Endothelial cell of umbilical vein (primary cell): ENCODE measurements around the gene ZNFX1. TPM values are rescaled to one million over a fixed set of nuclear protein-coding genes. Genes with fewer than 3 reads are reported as not detected.

ENCODE experiments used
- BruUV-seq: library from RNA; stranded (reverse); fragments of 400-500 nt; replicated peaks from 2 replicates; lab custom pipeline; 2021; lab: Mats Ljungman, UMichigan
- CTCF ChIA-PET: fragments of 300-600, 350-600 bp; sonication (Branson Sonifier 250); formaldehyde crosslinking; loops from one replicate; lab custom pipeline; 2021; ENCODE audit warnings: antibody characterized with exemption, inconsistent platforms; lab: Charles Lee
- POLR2A ChIA-PET: fragments of 300-600, 350-600 bp; sonication (Branson Sonifier 250); formaldehyde crosslinking; loops from one replicate; lab custom pipeline; 2021; ENCODE audit warnings: antibody characterized with exemption, inconsistent platforms; lab: Charles Lee
- DNase-seq: peaks from one replicate; pipeline ENCODE4 v3.0.0-alpha.2; 2011; ENCODE audit warnings: low read depth, low spot score
- FAIRE-seq: peaks from 2 replicates; lab custom pipeline; 2011; peaks lifted over from hg19 to GRCh38; lab: Jason Lieb, UNC
- H2AFZ ChIP-seq: 2 replicates; pipeline ENCODE4 v1.6.0; 2012; ENCODE audit warnings: low read depth, low read length, control low read depth, inconsistent platforms
- H3K27ac ChIP-seq: 2 replicates; pipeline ENCODE4 v1.5.1; 2011; ENCODE audit warnings: low read depth, mild to moderate bottlenecking, control low read depth, low read length, moderate library complexity; ENCODE audit not compliant: insufficient read depth
- H3K27me3 ChIP-seq, 2 experiments: 2 replicates each; pipeline versions ENCODE4 v1.6.0 to v1.6.1; 2011; ENCODE audit warnings: low read length in 2 of 2, mixed read lengths in 1 of 2; ENCODE audit not compliant: control insufficient read depth in 2 of 2, insufficient read depth in 2 of 2
- H3K36me3 ChIP-seq, 2 experiments: 2 replicates in 1 of 2; 3 replicates in 1 of 2; pipeline ENCODE4 v1.5.1; 2011; ENCODE audit warnings: low read length in 2 of 2, mild to moderate bottlenecking in 1 of 2, moderate library complexity in 1 of 2; ENCODE audit not compliant: control insufficient read depth in 2 of 2, insufficient read depth in 2 of 2; ENCODE audit errors: extremely low read depth in 1 of 2
- H3K4me1 ChIP-seq: 3 replicates; pipeline ENCODE4 v1.5.1; 2011; ENCODE audit warnings: mild to moderate bottlenecking, low read length; ENCODE audit not compliant: control insufficient read depth, insufficient read depth; ENCODE audit errors: extremely low read depth
- H3K4me2 ChIP-seq: 2 replicates; pipeline ENCODE4 v1.6.1; 2011; ENCODE audit warnings: low read length, control low read depth, mixed read lengths; ENCODE audit not compliant: insufficient read depth
- H3K4me3 ChIP-seq, 3 experiments: fragments of 200-600 bp in 1 of 3; sonication (generic), shearing (Covaris generic) in 1 of 3; replicated peaks in 1 of 3; 2 replicates each; pipeline ENCODE4 v1.5.1; 2011 to 2016; ENCODE audit warnings: control low read depth in 3 of 3, low read length in 3 of 3, mild to moderate bottlenecking in 2 of 3, inconsistent platforms in 1 of 3, low read depth in 1 of 3, moderate library complexity in 1 of 3; ENCODE audit not compliant: insufficient read depth in 1 of 3
- H3K79me2 ChIP-seq: 2 replicates; pipeline ENCODE4 v1.6.0; 2012; ENCODE audit warnings: low read length, inconsistent platforms; ENCODE audit not compliant: control insufficient read depth, insufficient read depth
- H3K9ac ChIP-seq: replicated peaks from 2 replicates; pipeline ENCODE3; 2011; ENCODE audit warnings: low read length, control low read depth; ENCODE audit not compliant: insufficient read depth; ENCODE audit errors: extremely low read depth
- H3K9me1 ChIP-seq: replicated peaks from 3 replicates; pipeline ENCODE4 v1.6.0; 2011; ENCODE audit warnings: mild to moderate bottlenecking, low read length; ENCODE audit not compliant: control insufficient read depth, insufficient read depth; ENCODE audit errors: extremely low read depth
- H3K9me3 ChIP-seq: replicated peaks from 2 replicates; pipeline ENCODE4 v1.5.1; 2012; ENCODE audit warnings: low read length, inconsistent platforms; ENCODE audit not compliant: control insufficient read depth, insufficient read depth
- H4K20me1 ChIP-seq: replicated peaks from 2 replicates; pipeline ENCODE3; 2011; ENCODE audit warnings: mild to moderate bottlenecking, low read length; ENCODE audit not compliant: control insufficient read depth, insufficient read depth; ENCODE audit errors: extremely low read depth
- EZH2 ChIP-seq: IDR thresholded peaks from 2 replicates; pipeline ENCODE4 v1.6.1; 2012; ENCODE audit warnings: borderline replicate concordance, low read depth, mild to moderate bottlenecking, moderate library complexity, low read length, inconsistent platforms; ENCODE audit not compliant: severe bottlenecking
- FOS ChIP-seq: IDR thresholded peaks from 2 replicates; pipeline ENCODE4 v1.6.1; 2011; ENCODE audit warnings: mild to moderate bottlenecking, low read length, moderate library complexity, borderline replicate concordance; ENCODE audit not compliant: insufficient read depth
- GATA2 ChIP-seq: IDR thresholded peaks from 2 replicates; pipeline ENCODE4 v1.7.0; 2011; ENCODE audit warnings: low read depth, mild to moderate bottlenecking, moderate library complexity, mixed read lengths, low read length; ENCODE audit not compliant: insufficient read length, insufficient read depth
- JUN ChIP-seq: IDR thresholded peaks from 2 replicates; pipeline ENCODE4 v1.6.1; 2011; ENCODE audit warnings: borderline replicate concordance, low read depth; ENCODE audit not compliant: insufficient read length, insufficient read depth
- MYC ChIP-seq: IDR thresholded peaks from one replicate; pipeline ENCODE4 v1.6.1; 2011; ENCODE audit warnings: mild to moderate bottlenecking, low read depth, low read length
- POLR2A ChIP-seq: IDR thresholded peaks from 2 replicates; pipeline ENCODE4 v1.6.1; 2012; ENCODE audit warnings: low read depth, mild to moderate bottlenecking, control low read depth, low read length
- POLR2AphosphoS5 ChIP-seq: IDR thresholded peaks from 2 replicates; pipeline ENCODE4 v1.6.1; 2012; ENCODE audit warnings: low read depth, mild to moderate bottlenecking, control low read depth, low read length, moderate library complexity; ENCODE audit not compliant: insufficient read depth
- dilution Hi-C: fragments of 300-500 bp; cut with MboI; formaldehyde crosslinking; loops from one replicate; pipeline ENCODE4 v1.15.0; 2019; ENCODE audit warnings: low sequenced_read_pairs; ENCODE audit not compliant: extremely low pct_ligation_motif_present
- intact Hi-C: fragments of 100-400 bp; cut with micrococcal nuclease; formaldehyde crosslinking; loops from one replicate; pipeline ENCODE4 v1.10.0; 2022
- polyA plus RNA-seq, 4 experiments: library from polyadenylated mRNA; depleted of rRNA in 3 of 4; stranded (reverse) in 3 of 4; unstranded in 1 of 4; fragments of >200 nt; gene quantifications; 2 replicates each; pipeline versions ENCODE4 v1.2.1 to v1.2.3, GENCODE V29; 2011 to 2012; ENCODE audit warnings: missing spikeins in 1 of 4
- total RNA-seq: library from RNA; stranded (reverse); gene quantifications from 2 replicates; pipeline ENCODE4 v1.2.3, GENCODE V29; 2021
- TF ChIP-seq, protein P1 (sequence below), 2 donors: IDR thresholded peaks; 1 replicate in 1 of 2; 2 replicates in 1 of 2; pipeline ENCODE4 v1.5.1; 2011; ENCODE audit warnings: low read length in 2 of 2, mild to moderate bottlenecking in 2 of 2, moderate library complexity in 2 of 2, control low read depth in 1 of 2, inconsistent platforms in 1 of 2, low read depth in 1 of 2; ENCODE audit not compliant: insufficient read depth in 1 of 2; ENCODE audit errors: extremely low read depth in 1 of 2
- TF ChIP-seq, protein P2 (sequence below): IDR thresholded peaks from 2 replicates; pipeline ENCODE4 v1.6.1; 2011; ENCODE audit not compliant: insufficient read depth, insufficient read length

Gene ZNFX1
- total and polyA plus RNA-seq, 2 donors (not counting 3 experiments of a cell fraction or from before 2014, with no cell fraction given) = 8.3 to 27.9 TPM

DNA sequence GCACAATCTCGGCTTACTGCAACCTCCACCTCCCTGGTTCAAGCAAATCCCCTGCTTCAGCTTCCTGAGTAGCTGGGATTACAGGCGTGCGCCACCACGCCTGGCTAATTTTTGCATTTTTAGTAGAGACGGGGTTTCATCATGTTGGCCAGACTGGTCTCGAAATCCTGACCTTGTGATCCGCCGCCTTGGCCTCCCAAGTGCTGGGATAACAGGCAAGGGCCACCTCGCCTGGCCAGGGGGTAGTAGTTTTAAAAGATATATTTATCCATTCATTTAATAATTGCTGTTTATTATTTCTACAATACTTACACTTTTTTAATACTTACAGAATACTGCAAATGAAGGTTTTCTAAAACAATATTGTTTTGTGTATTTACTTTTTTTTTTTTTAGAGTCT lies 74.1 kb downstream of the ZNFX1 start:
- no peaks in the 10 kb centered on the region for H3K79me2 ChIP-seq
- no peak overlapping the region for H2AFZ ChIP-seq
- no peak overlapping the region for H3K4me2 ChIP-seq
- intact Hi-C loops = no loop called here
- TF ChIP-seq POLR2A (no peak), JUN (no peak), MYC (no peak), POLR2AphosphoS5 (no peak), FOS (no peak), GATA2 (no peak), EZH2 (no peak)
- TF ChIP-seq, protein P1, sequence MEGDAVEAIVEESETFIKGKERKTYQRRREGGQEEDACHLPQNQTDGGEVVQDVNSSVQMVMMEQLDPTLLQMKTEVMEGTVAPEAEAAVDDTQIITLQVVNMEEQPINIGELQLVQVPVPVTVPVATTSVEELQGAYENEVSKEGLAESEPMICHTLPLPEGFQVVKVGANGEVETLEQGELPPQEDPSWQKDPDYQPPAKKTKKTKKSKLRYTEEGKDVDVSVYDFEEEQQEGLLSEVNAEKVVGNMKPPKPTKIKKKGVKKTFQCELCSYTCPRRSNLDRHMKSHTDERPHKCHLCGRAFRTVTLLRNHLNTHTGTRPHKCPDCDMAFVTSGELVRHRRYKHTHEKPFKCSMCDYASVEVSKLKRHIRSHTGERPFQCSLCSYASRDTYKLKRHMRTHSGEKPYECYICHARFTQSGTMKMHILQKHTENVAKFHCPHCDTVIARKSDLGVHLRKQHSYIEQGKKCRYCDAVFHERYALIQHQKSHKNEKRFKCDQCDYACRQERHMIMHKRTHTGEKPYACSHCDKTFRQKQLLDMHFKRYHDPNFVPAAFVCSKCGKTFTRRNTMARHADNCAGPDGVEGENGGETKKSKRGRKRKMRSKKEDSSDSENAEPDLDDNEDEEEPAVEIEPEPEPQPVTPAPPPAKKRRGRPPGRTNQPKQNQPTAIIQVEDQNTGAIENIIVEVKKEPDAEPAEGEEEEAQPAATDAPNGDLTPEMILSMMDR (IDR thresholded peaks at IDR 0.05; ENCODE audit: extremely low read depth in 1 of 2, insufficient read depth in 1 of 2, low read depth in 1 of 2, low read length in 2 of 2) = no peak
- TF ChIP-seq, protein P2, sequence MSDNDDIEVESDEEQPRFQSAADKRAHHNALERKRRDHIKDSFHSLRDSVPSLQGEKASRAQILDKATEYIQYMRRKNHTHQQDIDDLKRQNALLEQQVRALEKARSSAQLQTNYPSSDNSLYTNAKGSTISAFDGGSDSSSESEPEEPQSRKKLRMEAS = no peak
- no peaks in the 10 kb centered on the region for H3K36me3 ChIP-seq
- H3K4me1 ChIP-seq = no peaks in the 10 kb centered on the region
- POLR2A ChIA-PET = no interaction called here
- no TSS peak for BruUV-seq
- H3K9me1 ChIP-seq = no peaks in the 10 kb centered on the region
- H3K27me3 ChIP-seq = no peaks in the 10 kb centered on the region
- no peak overlapping the region for H3K4me3 ChIP-seq
- no peak overlapping the region for H3K9ac ChIP-seq
- FAIRE-seq (no peak), DNase-seq (no peak)
- dilution Hi-C loops = no loop called here
- CTCF ChIA-PET = interaction anchor here (0.9 kb wide), 1 partner anchor 71 kb away, joined by 3 read pairs; no protein-coding TSS in a partner anchor
- no peak overlapping the region for H3K27ac ChIP-seq
- no peaks in the 10 kb centered on the region for H4K20me1 ChIP-seq
- H3K9me3 ChIP-seq = no peaks in the 10 kb centered on the region
